T-helper 2 cell treated with Interferon-gamma antibody and Interleukin-4, amounts not matched to agents 5 μg/mL and 100 μg/mL, for 36 hours (primary cell): ENCODE results near the gene MAPKAP1.
A peak's percentile ranks its signal among the peaks of the same experiment; 100 is the strongest.

ENCODE experiments used
- DNase-seq: peaks from one replicate; pipeline ENCODE4 v3.0.0; 2021; ENCODE audit warnings: low spot score
- H3K27ac Mint-ChIP-seq: one replicate; pipeline ENCODE4 v1.8.0; 2021; ENCODE audit warnings: mild to moderate bottlenecking, mixed read lengths
- H3K27me3 Mint-ChIP-seq: one replicate; pipeline ENCODE4 v1.8.0; 2021; ENCODE audit warnings: low read depth, mixed read lengths
- H3K36me3 Mint-ChIP-seq: one replicate; pipeline ENCODE4 v1.8.0; 2021; ENCODE audit warnings: low read depth, mixed read lengths
- H3K4me1 Mint-ChIP-seq: one replicate; pipeline ENCODE4 v1.8.0; 2021; ENCODE audit warnings: low read depth, mixed read lengths
- H3K4me3 Mint-ChIP-seq: one replicate; pipeline ENCODE4 v1.8.0; 2022; ENCODE audit warnings: mild to moderate bottlenecking, moderate library complexity, mixed read lengths
- H3K9me3 Mint-ChIP-seq: one replicate; pipeline ENCODE4 v1.8.0; 2021; ENCODE audit warnings: mixed read lengths

The MAPKAP1 gene

GRCh38 chr9:125652233-125652594 lies 54.8 kb downstream of the MAPKAP1 start:
- H3K4me1 Mint-ChIP-seq: peaks cover 25% of the 10 kb centered on the region
- no peaks in the 10 kb centered on the region for H3K27me3 Mint-ChIP-seq
- H3K36me3 Mint-ChIP-seq: peaks cover 15% of the 10 kb centered on the region
- DNase-seq: no peak
- no peak overlapping the region for H3K4me3 Mint-ChIP-seq
- no peaks in the 10 kb centered on the region for H3K9me3 Mint-ChIP-seq
- H3K27ac Mint-ChIP-seq: no peak overlapping the region

GRCh38 chr9:125651576-125652232 lies 55.3 kb downstream of the MAPKAP1 start:
- H3K27ac Mint-ChIP-seq: no peak overlapping the region
- H3K9me3 Mint-ChIP-seq: no peaks in the 10 kb centered on the region
- DNase-seq: no peak
- peaks cover 15% of the 10 kb centered on the region for H3K36me3 Mint-ChIP-seq
- peaks cover 30% of the 10 kb centered on the region for H3K4me1 Mint-ChIP-seq
- no peaks in the 10 kb centered on the region for H3K27me3 Mint-ChIP-seq
- H3K4me3 Mint-ChIP-seq: no peak overlapping the region

DNA sequence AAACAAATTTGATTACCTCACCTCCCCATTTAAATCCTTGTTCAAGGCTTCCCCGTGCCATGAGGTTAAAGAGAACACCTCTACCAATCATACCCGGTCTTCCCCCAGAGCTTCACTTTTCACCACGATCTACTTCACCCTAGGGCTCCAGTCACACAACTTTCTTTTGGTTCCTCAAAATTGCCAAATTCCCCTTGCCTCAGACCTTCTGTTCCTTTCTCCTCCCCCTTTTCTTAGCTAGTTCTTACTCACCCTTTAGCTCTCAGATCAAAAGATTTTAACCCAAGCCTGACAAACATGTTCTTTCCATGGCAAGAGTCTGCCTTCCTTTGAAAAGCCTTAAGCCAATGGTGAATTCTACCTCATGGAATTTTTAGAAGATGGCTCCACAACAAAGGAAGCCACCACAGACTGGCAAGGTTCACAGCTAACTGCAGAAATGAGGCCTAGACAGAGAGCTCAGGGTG lies 56.7 kb downstream of the MAPKAP1 start:
- H3K27me3 Mint-ChIP-seq: no peaks in the 10 kb centered on the region
- DNase-seq: peak; percentile 55
- no peak overlapping the region for H3K4me3 Mint-ChIP-seq
- H3K36me3 Mint-ChIP-seq: peaks cover 12% of the 10 kb centered on the region
- peak overlapping the region; percentile 16 for H3K27ac Mint-ChIP-seq
- H3K4me1 Mint-ChIP-seq: peaks cover 39% of the 10 kb centered on the region
- no peaks in the 10 kb centered on the region for H3K9me3 Mint-ChIP-seq

GRCh38 chr9:125649826-125650225 lies 57.2 kb downstream of the MAPKAP1 start:
- Mint-ChIP-seq H3K4me1 (peaks cover 43% of the 10 kb centered on the region), H3K36me3 (peaks cover 13% of the 10 kb centered on the region), H3K27me3 (no peaks in the 10 kb centered on the region), H3K27ac (peak overlapping the region; percentile 16), H3K9me3 (no peaks in the 10 kb centered on the region), H3K4me3 (no peak overlapping the region)
- DNase-seq: no peak

DNA sequence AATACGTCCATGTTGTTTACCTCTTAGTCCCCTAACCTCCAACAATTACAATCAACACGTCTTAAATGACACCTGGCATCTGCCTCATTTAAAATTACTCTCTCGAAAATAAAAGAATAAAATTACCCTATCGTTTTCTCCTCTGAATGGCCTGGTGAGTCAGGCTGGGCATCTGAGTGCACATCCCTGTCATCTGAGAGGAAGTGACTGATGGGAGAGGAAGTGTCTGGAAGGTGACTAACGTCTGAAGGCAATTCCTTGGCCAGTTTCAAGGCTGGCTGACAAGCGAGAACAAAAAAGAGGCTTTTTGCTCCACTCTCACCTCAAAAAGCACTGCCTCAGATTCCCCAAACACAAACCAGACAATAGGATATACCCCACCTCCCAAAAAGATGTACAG lies 57.7 kb downstream of the MAPKAP1 start:
- Mint-ChIP-seq H3K36me3 (peaks cover 13% of the 10 kb centered on the region), H3K27me3 (no peaks in the 10 kb centered on the region), H3K27ac (no peak overlapping the region), H3K9me3 (no peaks in the 10 kb centered on the region), H3K4me3 (no peak overlapping the region), H3K4me1 (peaks cover 47% of the 10 kb centered on the region)
- peak; percentile 27 for DNase-seq

DNA sequence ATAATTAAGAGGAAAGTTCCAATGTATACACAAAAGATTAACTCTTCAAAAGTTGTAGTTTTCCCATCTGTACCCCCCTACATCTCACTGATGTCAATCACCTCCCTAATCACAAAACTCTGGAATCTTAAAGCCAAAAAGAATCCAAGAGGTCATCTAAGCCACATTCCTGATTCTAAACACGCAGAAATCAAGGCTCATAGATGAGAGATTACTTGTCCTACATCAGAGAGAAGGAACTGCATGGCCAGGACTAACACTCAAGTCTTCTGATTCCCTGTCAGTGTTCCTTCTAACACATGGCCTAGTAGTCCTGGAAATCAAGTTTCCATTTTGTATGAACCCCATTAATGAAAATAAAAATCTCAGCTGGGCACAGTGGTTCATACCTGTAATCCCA lies 58.7 kb downstream of the MAPKAP1 start:
- Mint-ChIP-seq H3K36me3 (peaks cover 11% of the 10 kb centered on the region), H3K9me3 (no peaks in the 10 kb centered on the region), H3K27me3 (no peaks in the 10 kb centered on the region), H3K27ac (no peak overlapping the region), H3K4me3 (no peak overlapping the region), H3K4me1 (peaks cover 47% of the 10 kb centered on the region)
- DNase-seq: no peak

- Mint-ChIP-seq H3K27me3 (no peaks in the 10 kb centered on the region), H3K27ac (peak overlapping the region; percentile 77)
Observed at GRCh38 chr9:125646621-125647100, 60.3 kb downstream of the MAPKAP1 start.

DNA sequence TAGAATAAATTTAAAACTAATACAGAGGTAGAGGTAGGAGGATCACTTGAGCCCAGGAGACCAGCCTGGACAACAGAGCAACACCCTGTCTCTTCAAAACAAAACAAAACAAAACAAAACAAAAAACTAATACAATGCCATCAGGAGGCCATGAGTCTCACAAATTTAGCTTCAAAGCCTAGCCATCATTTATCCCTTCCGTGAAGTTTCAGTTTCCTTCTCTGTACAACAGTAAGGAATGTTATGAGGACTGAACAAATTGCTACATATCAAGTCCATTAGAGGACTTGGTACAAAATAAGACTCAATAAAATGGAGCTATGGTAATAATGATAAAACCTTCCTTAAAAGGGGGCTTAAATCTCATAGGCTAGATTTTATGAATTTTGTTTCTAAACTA lies 60.8 kb downstream of the MAPKAP1 start:
- no peak for DNase-seq
- H3K4me1 Mint-ChIP-seq: peaks cover 52% of the 10 kb centered on the region
- H3K36me3 Mint-ChIP-seq: peaks cover 12% of the 10 kb centered on the region
- H3K4me3 Mint-ChIP-seq: peak overlapping the region; percentile 73
- no peaks in the 10 kb centered on the region for H3K9me3 Mint-ChIP-seq
- H3K27me3 Mint-ChIP-seq: no peaks in the 10 kb centered on the region
- H3K27ac Mint-ChIP-seq: peak overlapping the region; percentile 77

More at GRCh38 chr9:125646621-125647100, 60.3 kb downstream of the MAPKAP1 start:
- H3K4me3 Mint-ChIP-seq: peak overlapping the region; percentile 73
- no peak for DNase-seq
- no peaks in the 10 kb centered on the region for H3K9me3 Mint-ChIP-seq
- H3K36me3 Mint-ChIP-seq: peaks cover 12% of the 10 kb centered on the region
- peaks cover 52% of the 10 kb centered on the region for H3K4me1 Mint-ChIP-seq

DNA sequence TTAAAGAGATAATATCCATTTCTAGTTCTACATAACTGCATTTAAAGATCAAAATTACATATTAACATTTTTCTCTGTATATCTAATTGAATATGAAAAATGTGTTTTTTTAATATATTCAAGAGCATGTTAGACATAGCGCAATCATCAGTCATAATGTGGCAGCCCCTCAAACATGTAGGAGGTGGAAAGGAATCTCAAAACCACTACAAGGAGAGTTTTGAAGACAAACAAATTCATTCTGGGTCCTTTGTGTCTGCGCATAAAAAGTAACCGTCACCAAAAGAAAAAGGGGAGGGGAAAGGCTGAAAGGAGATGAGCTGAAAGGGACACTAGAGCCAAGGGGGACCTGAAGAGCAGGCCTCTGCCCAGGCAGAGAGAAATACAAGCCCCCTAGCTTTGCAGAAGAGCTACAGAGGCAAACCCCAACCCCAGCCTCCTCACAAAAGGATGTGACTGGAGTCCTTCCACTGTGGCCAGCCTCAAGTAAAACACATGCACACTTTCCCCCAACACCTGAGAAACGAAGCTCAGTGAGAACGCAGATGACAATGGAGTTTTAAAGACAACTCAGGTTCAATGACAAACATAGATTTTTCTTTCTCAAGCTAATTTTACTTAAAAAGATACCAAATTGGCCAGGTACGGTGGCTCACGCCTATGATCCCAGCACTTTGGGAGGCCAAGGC lies 62.0 kb downstream of the MAPKAP1 start:
- Mint-ChIP-seq H3K27ac (no peak overlapping the region), H3K27me3 (no peaks in the 10 kb centered on the region), H3K36me3 (peaks cover 6% of the 10 kb centered on the region), H3K9me3 (no peaks in the 10 kb centered on the region), H3K4me1 (peaks cover 45% of the 10 kb centered on the region), H3K4me3 (no peak overlapping the region)
- no peak for DNase-seq

DNA sequence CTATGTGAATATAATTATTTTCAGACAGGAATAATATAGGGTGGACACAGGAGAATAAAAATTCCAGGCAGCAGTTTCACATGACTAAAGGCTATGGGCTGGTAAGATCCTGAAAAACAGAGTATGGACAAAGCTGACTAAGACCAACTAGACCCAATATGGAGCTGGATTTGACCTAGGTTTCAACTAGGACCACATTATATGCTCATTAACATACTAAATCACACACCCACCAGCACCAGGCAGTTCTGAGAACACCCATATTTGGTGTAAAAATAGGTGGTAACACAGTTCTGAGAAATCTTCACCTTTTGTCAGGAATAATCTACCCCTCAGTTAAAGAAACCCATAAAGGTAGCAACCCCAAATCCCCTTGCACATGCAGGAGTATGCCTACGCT lies 64.7 kb downstream of the MAPKAP1 start:
- Mint-ChIP-seq H3K4me3 (no peak overlapping the region), H3K4me1 (peaks cover 31% of the 10 kb centered on the region), H3K27ac (no peak overlapping the region), H3K9me3 (no peaks in the 10 kb centered on the region), H3K36me3 (peaks cover 5% of the 10 kb centered on the region), H3K27me3 (no peaks in the 10 kb centered on the region)
- DNase-seq: no peak

GRCh38 chr9:125639057-125639456 lies 68.0 kb downstream of the MAPKAP1 start:
- Mint-ChIP-seq H3K36me3 (peaks cover 5% of the 10 kb centered on the region), H3K27ac (no peak overlapping the region), H3K9me3 (no peaks in the 10 kb centered on the region), H3K4me3 (no peak overlapping the region), H3K4me1 (peaks cover 30% of the 10 kb centered on the region), H3K27me3 (no peaks in the 10 kb centered on the region)
- DNase-seq: no peak

DNA sequence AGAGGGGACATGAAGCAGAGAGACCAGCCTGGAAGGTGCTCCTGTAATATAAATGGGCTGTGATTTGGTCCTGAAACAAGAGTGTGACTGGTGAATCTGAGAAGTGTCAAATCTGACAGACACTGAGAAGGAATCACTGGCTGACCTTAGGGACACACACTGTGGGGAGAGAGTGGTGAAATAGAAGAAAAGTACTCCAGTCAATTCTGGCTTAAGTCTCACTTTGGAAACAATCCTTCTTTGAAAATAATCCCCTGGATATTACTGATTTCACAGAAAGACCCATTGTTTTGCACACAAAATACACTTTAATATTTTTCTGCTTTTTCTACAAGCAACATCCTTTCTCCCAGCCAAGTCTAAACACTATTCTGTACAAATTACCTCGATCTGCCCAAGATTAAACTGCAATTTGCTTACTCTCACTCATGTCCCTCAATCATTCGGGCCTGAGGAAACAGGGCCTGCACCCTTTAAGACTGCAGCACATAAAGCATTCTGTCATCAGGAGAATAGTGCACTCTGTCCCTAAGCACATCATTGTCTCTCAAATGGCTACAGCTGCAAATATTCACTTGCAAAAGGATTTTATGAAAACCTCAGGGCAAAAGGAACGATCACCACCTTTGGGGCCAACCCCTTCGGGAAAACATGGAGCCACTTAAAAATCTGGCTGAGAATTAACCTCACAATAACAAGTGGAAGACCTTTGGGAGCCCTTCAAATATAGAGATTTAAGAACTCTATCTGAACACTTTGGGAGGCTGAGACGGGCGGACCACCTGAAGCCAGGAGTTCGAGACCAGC lies 68.6 kb downstream of the MAPKAP1 start:
- H3K27me3 Mint-ChIP-seq: no peaks in the 10 kb centered on the region
- peaks cover 3% of the 10 kb centered on the region for H3K36me3 Mint-ChIP-seq
- DNase-seq: no peak
- no peak overlapping the region for H3K4me3 Mint-ChIP-seq
- H3K9me3 Mint-ChIP-seq: no peaks in the 10 kb centered on the region
- H3K27ac Mint-ChIP-seq: no peak overlapping the region
- H3K4me1 Mint-ChIP-seq: peaks cover 32% of the 10 kb centered on the region

GRCh38 chr9:125637241-125637640 lies 69.8 kb downstream of the MAPKAP1 start:
- no peaks in the 10 kb centered on the region for H3K9me3 Mint-ChIP-seq
- no peak for DNase-seq
- H3K36me3 Mint-ChIP-seq: peaks cover 2% of the 10 kb centered on the region
- H3K4me3 Mint-ChIP-seq: no peak overlapping the region
- peaks cover 36% of the 10 kb centered on the region for H3K4me1 Mint-ChIP-seq
- H3K27ac Mint-ChIP-seq: no peak overlapping the region
- no peaks in the 10 kb centered on the region for H3K27me3 Mint-ChIP-seq

- Mint-ChIP-seq H3K27me3 (no peaks in the 10 kb centered on the region), H3K4me1 (peaks cover 44% of the 10 kb centered on the region), H3K4me3 (no peak overlapping the region), H3K36me3 (peaks cover 2% of the 10 kb centered on the region), H3K9me3 (no peaks in the 10 kb centered on the region), H3K27ac (no peak overlapping the region)
- no peak for DNase-seq
Observed at GRCh38 chr9:125635888-125636287, 71.1 kb downstream of the MAPKAP1 start.
